ENCODE measurements around the gene RAB3D. TPM values are rescaled to one million over a fixed set of nuclear protein-coding genes. Genes with fewer than 3 reads are reported as not detected.

Gene RAB3D
- total RNA-seq, 4 donors from 2014 or later = 8.0 to 13.4 (median 11.5) TPM

- TF ChIP-seq, protein P1, sequence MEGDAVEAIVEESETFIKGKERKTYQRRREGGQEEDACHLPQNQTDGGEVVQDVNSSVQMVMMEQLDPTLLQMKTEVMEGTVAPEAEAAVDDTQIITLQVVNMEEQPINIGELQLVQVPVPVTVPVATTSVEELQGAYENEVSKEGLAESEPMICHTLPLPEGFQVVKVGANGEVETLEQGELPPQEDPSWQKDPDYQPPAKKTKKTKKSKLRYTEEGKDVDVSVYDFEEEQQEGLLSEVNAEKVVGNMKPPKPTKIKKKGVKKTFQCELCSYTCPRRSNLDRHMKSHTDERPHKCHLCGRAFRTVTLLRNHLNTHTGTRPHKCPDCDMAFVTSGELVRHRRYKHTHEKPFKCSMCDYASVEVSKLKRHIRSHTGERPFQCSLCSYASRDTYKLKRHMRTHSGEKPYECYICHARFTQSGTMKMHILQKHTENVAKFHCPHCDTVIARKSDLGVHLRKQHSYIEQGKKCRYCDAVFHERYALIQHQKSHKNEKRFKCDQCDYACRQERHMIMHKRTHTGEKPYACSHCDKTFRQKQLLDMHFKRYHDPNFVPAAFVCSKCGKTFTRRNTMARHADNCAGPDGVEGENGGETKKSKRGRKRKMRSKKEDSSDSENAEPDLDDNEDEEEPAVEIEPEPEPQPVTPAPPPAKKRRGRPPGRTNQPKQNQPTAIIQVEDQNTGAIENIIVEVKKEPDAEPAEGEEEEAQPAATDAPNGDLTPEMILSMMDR (IDR thresholded peaks at IDR 0.05; ENCODE audit: low read depth) = no peak
Observed at GRCh38 chr19:11363881-11364280, 24.4 kb upstream of the RAB3D start.

GRCh38 chr19:11361771-11362731 is 22.6 kb upstream of the RAB3D start:
- TF ChIP-seq, protein P1 (IDR thresholded peaks at IDR 0.05; ENCODE audit: low read depth) = no peak

DNA sequence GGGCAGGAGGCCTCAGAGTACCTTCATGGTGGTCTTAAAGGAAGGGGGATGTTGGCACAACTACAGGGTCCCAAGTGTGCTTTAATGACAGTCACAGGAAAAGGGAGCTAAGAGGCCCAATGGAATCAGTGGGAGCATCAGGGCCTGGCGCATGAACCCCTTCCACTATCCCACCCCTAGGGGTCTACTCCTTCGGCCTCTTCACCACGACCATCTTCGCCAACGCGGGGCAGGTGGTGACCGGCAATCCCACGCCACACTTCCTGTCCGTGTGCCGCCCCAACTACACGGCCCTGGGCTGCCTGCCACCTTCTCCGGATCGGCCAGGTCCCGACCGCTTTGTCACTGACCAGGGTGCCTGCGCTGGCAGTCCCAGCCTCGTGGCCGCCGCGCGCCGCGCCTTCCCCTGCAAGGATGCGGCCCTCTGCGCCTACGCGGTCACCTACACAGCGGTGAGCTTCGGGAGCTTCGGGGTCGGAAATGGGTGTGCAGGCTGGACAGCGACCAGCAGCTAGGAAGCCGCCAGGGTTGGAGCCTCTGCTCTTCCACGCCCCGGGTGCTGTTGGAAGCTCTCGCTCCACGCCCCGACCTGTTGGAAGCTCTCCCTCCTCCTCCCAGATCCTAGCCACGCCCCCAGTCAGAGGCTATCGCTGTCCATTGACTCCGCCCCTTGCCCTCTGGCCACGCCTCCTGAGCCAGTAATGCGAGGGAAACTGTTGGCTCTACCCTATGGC is 21.7 kb upstream of the RAB3D start:
- TF ChIP-seq, protein P1 (IDR thresholded peaks at IDR 0.05; ENCODE audit: low read depth) = no peak

DNA sequence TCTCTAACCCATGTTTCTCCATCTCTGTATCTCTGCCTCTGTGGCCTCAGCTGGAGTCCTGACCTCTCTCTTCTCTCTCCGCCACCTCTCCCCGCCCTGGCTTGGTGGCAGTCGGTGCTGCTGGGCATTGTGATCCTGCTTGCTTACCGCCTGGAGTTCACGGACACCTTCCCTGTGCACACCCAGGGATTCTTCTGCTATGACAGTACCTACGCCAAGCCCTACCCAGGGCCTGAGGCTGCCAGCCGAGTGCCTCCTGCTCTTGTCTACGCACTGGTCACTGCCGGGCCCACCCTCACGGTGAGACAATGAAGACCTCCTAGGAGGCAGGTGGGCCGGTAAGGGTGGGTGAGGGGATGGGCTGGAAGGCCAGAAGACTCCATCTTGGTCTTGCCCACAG is 20.0 kb upstream of the RAB3D start:
- TF ChIP-seq, protein P1 (IDR thresholded peaks at IDR 0.05; ENCODE audit: low read depth) = no peak

- TF ChIP-seq, protein P1 (IDR thresholded peaks at IDR 0.05; ENCODE audit: low read depth) = no peak
Observed at GRCh38 chr19:11356676-11357550, 17.5 kb upstream of the RAB3D start.

DNA sequence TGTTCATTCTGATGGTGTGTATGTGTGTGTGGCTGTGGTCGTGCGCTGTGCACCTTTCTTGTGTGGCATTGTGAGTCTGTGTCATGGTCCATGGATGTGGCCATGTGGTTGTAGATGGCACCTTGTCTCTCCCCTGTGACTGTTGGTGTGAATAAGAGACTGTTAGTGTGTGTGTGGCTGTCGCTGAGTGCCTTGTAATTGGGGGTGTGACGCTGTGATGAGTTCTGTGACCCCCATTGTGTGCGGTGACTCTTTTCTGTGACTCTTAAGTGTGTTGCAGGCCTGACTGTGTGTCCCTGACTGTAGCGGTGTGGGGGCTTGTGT is 16.6 kb upstream of the RAB3D start:
- TF ChIP-seq, protein P1 (IDR thresholded peaks at IDR 0.05; ENCODE audit: low read depth) = no peak
